Vagina (tissue), 2 donors: Measurements from ENCODE around the gene NPDC1.

Experiments
- POLR2A ChIP-seq, 2 donors: fragments of 450-650 bp; IDR thresholded peaks; one replicate each; pipeline ENCODE4 v1.6.1; 2017; ENCODE audit warnings: antibody characterized with exemption in 2 of 2, mild to moderate bottlenecking in 2 of 2, moderate library complexity in 2 of 2
- TF ChIP-seq, protein P1 (sequence below), 3 experiments: fragments of 450-650 bp in 2 of 3; fragments of 200-600 bp in 1 of 3; sonication (generic) in 1 of 3; IDR thresholded peaks; one replicate each; pipeline ENCODE4 v1.5.1; 2017 to 2019; ENCODE audit warnings: antibody characterized with exemption in 3 of 3, mild to moderate bottlenecking in 2 of 3, moderate library complexity in 2 of 3

DNA sequence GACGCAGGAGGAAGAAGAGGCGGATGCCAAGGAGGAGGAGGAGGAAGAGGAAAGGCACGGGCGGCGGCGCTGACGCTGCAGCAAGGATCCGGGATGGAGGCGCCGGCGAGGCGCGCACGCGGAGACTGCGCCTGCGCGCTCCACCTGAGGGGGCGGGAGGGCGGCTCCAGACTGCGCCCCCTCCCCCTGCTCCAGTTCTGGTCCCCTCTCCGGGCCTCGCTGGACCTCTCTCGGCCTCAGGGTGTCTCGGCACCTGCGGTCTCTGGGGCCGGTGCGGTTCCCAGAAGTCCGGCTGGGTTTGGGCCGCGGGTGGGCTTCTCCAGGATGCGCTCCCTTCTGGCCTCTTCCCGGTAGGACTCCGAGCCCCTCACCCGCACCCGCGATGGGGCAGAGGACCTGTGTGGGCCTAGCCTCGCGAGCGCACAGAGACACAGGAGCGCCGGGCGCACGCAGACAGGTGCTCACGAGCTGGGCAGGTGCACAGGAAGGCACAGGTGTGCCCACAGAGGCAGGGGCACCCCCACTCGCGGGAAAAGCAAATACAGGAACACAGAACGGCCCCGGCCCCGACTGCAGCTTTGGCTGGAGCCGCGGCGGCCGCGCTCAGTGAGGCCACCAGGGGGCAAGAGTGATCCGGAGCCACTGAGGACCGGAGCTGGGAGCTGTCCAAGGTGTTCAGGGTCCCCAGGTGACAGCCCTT lies at the start of gene NPDC1:
- TF ChIP-seq, protein P1, sequence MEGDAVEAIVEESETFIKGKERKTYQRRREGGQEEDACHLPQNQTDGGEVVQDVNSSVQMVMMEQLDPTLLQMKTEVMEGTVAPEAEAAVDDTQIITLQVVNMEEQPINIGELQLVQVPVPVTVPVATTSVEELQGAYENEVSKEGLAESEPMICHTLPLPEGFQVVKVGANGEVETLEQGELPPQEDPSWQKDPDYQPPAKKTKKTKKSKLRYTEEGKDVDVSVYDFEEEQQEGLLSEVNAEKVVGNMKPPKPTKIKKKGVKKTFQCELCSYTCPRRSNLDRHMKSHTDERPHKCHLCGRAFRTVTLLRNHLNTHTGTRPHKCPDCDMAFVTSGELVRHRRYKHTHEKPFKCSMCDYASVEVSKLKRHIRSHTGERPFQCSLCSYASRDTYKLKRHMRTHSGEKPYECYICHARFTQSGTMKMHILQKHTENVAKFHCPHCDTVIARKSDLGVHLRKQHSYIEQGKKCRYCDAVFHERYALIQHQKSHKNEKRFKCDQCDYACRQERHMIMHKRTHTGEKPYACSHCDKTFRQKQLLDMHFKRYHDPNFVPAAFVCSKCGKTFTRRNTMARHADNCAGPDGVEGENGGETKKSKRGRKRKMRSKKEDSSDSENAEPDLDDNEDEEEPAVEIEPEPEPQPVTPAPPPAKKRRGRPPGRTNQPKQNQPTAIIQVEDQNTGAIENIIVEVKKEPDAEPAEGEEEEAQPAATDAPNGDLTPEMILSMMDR (IDR thresholded peaks at IDR 0.05): peak; percentile 55 to 83 (median 67)
- no peak for TF ChIP-seq POLR2A (IDR thresholded peaks at IDR 0.05)
